Hair follicle dermal papilla cell (primary cell): ENCODE results near the gene SPZ1. TPM values are rescaled to one million over a fixed set of nuclear protein-coding genes. Genes with fewer than 3 reads are reported as not detected.

ENCODE experiments used
- small RNA-seq: library from RNA; depleted of rRNA; stranded (forward); fragments of <200 nt; gene quantifications from one replicate; pipeline ENCODE3, GENCODE V24; 2012
- total RNA-seq: library from RNA; depleted of rRNA; stranded (reverse); fragments of >200 nt; gene quantifications from 2 replicates; pipeline ENCODE4 v1.2.3, GENCODE V29; 2012

The SPZ1 gene, protein sequence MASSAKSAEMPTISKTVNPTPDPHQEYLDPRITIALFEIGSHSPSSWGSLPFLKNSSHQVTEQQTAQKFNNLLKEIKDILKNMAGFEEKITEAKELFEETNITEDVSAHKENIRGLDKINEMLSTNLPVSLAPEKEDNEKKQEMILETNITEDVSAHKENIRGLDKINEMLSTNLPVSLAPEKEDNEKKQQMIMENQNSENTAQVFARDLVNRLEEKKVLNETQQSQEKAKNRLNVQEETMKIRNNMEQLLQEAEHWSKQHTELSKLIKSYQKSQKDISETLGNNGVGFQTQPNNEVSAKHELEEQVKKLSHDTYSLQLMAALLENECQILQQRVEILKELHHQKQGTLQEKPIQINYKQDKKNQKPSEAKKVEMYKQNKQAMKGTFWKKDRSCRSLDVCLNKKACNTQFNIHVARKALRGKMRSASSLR
- not detected in 2 replicates for total RNA-seq

GRCh38 chr5:80319702-80320101 is at the start of gene SPZ1:
TSS of gene SPZ1 (plus strand) at chr5:80320002. CDS start at chr5:80320216, 214 bp downstream.

Small RNA genes lying within 50 kb of the gene (small RNA-seq; reads per million reads assigned to genes)
- gene AC026410.2 (not detected), gene RF00322 (not detected), gene RNU6-211P (not detected)

Other genes with a start within 250 kb of the SPZ1 start
- gene SERINC5, start 64.0 kb upstream of the SPZ1 start, total RNA-seq, result 22.2 and 24.7 TPM in 2 replicates
- gene ZFYVE16, start 88.1 kb downstream of the SPZ1 start, total RNA-seq, result 28.1 and 37.0 TPM in 2 replicates
- 10.1 and 14.3 TPM in 2 replicates for gene FAM151B, start 168.1 kb downstream of the SPZ1 start, total RNA-seq